Keratinocyte (primary cell): ENCODE results near the gene NLGN1. TPM values are rescaled to one million over a fixed set of nuclear protein-coding genes. Genes with fewer than 3 reads are reported as not detected.

ENCODE experiments used
- DNase-seq: peaks from one replicate; pipeline ENCODE4 v3.0.0-alpha.2; 2011; ENCODE audit warnings: low read depth, missing footprints, low spot score
- FAIRE-seq: peaks from 2 replicates; lab custom pipeline; 2011; peaks lifted over from hg19 to GRCh38; lab: Jason Lieb, UNC
- H2AFZ ChIP-seq: 2 replicates; pipeline ENCODE4 v1.6.0; 2012; ENCODE audit warnings: low read length, control low read depth, inconsistent platforms; ENCODE audit not compliant: control insufficient read depth
- H3K27ac ChIP-seq: 2 replicates; pipeline ENCODE4 v1.5.1; 2011; ENCODE audit warnings: low read length; ENCODE audit not compliant: control insufficient read depth, insufficient read depth
- H3K27me3 ChIP-seq: 3 replicates; pipeline ENCODE4 v1.6.0; 2011; ENCODE audit warnings: low read length; ENCODE audit not compliant: control insufficient read depth, insufficient read depth; ENCODE audit errors: extremely low read depth
- H3K36me3 ChIP-seq, 2 experiments: 2 replicates in 1 of 2; 3 replicates in 1 of 2; pipeline ENCODE4 v1.5.1; 2011; ENCODE audit warnings: low read length in 2 of 2, mild to moderate bottlenecking in 1 of 2; ENCODE audit not compliant: control insufficient read depth in 2 of 2, insufficient read depth in 2 of 2; ENCODE audit errors: extremely low read depth in 1 of 2
- H3K4me1 ChIP-seq: 3 replicates; pipeline ENCODE4 v1.5.1; 2011; ENCODE audit warnings: low read length; ENCODE audit not compliant: control insufficient read depth, insufficient read depth; ENCODE audit errors: extremely low read depth
- H3K4me2 ChIP-seq: 3 replicates; pipeline ENCODE4 v1.6.0; 2011; ENCODE audit warnings: low read depth, low read length; ENCODE audit not compliant: control insufficient read depth, insufficient read depth; ENCODE audit errors: extremely low read depth
- H3K4me3 ChIP-seq, 3 experiments: fragments of 200-600 bp in 1 of 3; sonication (generic) in 1 of 3; 2 replicates in 2 of 3; 3 replicates in 1 of 3; pipeline ENCODE4 v1.5.1; 2011 to 2016; ENCODE audit warnings: low read length in 3 of 3, mild to moderate bottlenecking in 3 of 3, control low read depth in 2 of 3, inconsistent platforms in 1 of 3, low read depth in 1 of 3, mixed read lengths in 1 of 3, mixed run types in 1 of 3, moderate library complexity in 1 of 3; ENCODE audit not compliant: control insufficient read depth in 2 of 3, insufficient read depth in 2 of 3; ENCODE audit errors: extremely low read depth in 1 of 3
- H3K79me2 ChIP-seq: 2 replicates; pipeline ENCODE4 v1.6.0; 2012; ENCODE audit warnings: low read length; ENCODE audit not compliant: control insufficient read depth, insufficient read depth
- H3K9ac ChIP-seq: 3 replicates; pipeline ENCODE4 v1.6.0; 2011; ENCODE audit warnings: low read length; ENCODE audit not compliant: control insufficient read depth, insufficient read depth; ENCODE audit errors: extremely low read depth
- H3K9me1 ChIP-seq: 3 replicates; pipeline ENCODE4 v1.6.0; 2011; ENCODE audit warnings: low read length; ENCODE audit not compliant: control insufficient read depth, insufficient read depth; ENCODE audit errors: extremely low read depth
- H3K9me3 ChIP-seq: 2 replicates; pipeline ENCODE4 v1.5.1; 2012; ENCODE audit warnings: low read depth, low read length; ENCODE audit not compliant: control insufficient read depth
- H4K20me1 ChIP-seq: 3 replicates; pipeline ENCODE4 v1.6.0; 2011; ENCODE audit warnings: low read length; ENCODE audit not compliant: control insufficient read depth, insufficient read depth; ENCODE audit errors: extremely low read depth
- EZH2 ChIP-seq: IDR thresholded peaks from one replicate; pipeline ENCODE4 v1.6.1; 2012; ENCODE audit warnings: inconsistent platforms, mild to moderate bottlenecking, low read length, moderate library complexity
- dilution Hi-C: fragments of 300-500 bp; cut with MboI; formaldehyde crosslinking; loops from one replicate; pipeline ENCODE4 v1.7.0; 2020; ENCODE audit warnings: low sequenced_read_pairs; ENCODE audit not compliant: extremely low pct_ligation_motif_present
- polyA plus RNA-seq, 5 experiments: library from polyadenylated mRNA; depleted of rRNA in 3 of 5; stranded (reverse) in 3 of 5; stranded (forward) in 1 of 5; unstranded in 1 of 5; fragments of >200 nt; gene quantifications; 1 replicate in 1 of 5; 2 replicates in 3 of 5; 3 replicates in 1 of 5; pipeline versions ENCODE4 v1.2.1 to v1.2.3, GENCODE V29; 2011 to 2012; ENCODE audit warnings: missing spikeins in 2 of 5, low read depth in 1 of 5, low replicate concordance in 1 of 5
- TF ChIP-seq, protein P1 (sequence below), 3 experiments: IDR thresholded peaks in 1 of 3; conservative IDR thresholded peaks in 1 of 3; optimal IDR thresholded peaks in 1 of 3; 2 replicates in 2 of 3; 3 replicates in 1 of 3; pipeline versions ENCODE3 to v1.5.1; 2011; ENCODE audit warnings: low read length in 3 of 3, mild to moderate bottlenecking in 3 of 3, moderate library complexity in 2 of 3, control low read depth in 1 of 3, inconsistent platforms in 1 of 3; ENCODE audit not compliant: insufficient read depth in 2 of 3; ENCODE audit errors: extremely low read depth in 1 of 3

The NLGN1 gene
- polyA plus RNA-seq, 1 donor (not counting 4 experiments of a cell fraction or from before 2014, with no cell fraction given): not detected

DNA sequence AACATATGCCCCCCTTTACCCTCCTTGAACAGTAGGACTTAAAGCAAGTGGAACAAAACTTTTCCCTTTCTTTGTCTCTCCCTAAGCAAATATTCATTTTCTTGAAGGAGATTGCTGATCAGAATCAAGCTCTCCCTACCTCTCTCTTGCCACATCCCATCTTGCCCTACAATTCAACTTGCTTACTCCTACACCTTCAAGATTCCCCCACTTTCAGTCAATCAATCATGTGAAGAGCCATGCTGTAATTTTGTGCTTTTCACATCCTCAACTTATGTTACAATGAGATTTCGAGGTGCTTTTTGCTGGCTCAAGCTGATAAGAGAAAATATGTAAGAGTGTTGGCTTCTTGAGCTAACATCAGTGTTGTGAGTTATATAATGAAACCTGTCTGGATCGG is 662.9 kb downstream of the NLGN1 start:
- Histone ChIP-seq H3K27me3 (no peaks in the 10 kb centered on the region), H3K36me3 (no peaks in the 10 kb centered on the region), H3K9me1 (no peaks in the 10 kb centered on the region), H3K79me2 (no peaks in the 10 kb centered on the region), H3K9me3 (no peaks in the 10 kb centered on the region), H4K20me1 (no peaks in the 10 kb centered on the region), H3K27ac (no peak overlapping the region), H3K4me3 (no peak overlapping the region), H3K4me2 (no peak overlapping the region), H3K9ac (no peak overlapping the region), H2AFZ (no peak overlapping the region), H3K4me1 (no peaks in the 10 kb centered on the region)
- DNase-seq (no peak), FAIRE-seq (no peak)
- TF ChIP-seq EZH2: no peak
- TF ChIP-seq, protein P1, sequence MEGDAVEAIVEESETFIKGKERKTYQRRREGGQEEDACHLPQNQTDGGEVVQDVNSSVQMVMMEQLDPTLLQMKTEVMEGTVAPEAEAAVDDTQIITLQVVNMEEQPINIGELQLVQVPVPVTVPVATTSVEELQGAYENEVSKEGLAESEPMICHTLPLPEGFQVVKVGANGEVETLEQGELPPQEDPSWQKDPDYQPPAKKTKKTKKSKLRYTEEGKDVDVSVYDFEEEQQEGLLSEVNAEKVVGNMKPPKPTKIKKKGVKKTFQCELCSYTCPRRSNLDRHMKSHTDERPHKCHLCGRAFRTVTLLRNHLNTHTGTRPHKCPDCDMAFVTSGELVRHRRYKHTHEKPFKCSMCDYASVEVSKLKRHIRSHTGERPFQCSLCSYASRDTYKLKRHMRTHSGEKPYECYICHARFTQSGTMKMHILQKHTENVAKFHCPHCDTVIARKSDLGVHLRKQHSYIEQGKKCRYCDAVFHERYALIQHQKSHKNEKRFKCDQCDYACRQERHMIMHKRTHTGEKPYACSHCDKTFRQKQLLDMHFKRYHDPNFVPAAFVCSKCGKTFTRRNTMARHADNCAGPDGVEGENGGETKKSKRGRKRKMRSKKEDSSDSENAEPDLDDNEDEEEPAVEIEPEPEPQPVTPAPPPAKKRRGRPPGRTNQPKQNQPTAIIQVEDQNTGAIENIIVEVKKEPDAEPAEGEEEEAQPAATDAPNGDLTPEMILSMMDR (optimal IDR thresholded peaks at IDR 0.05 in 1 of 3, IDR thresholded peaks at IDR 0.05 in 1 of 3, conservative IDR thresholded peaks at IDR 0.05 in 1 of 3; ENCODE audit: extremely low read depth in 1 of 3, insufficient read depth in 2 of 3, low read length in 3 of 3): no peak
- dilution Hi-C loops: no loop called here

DNA sequence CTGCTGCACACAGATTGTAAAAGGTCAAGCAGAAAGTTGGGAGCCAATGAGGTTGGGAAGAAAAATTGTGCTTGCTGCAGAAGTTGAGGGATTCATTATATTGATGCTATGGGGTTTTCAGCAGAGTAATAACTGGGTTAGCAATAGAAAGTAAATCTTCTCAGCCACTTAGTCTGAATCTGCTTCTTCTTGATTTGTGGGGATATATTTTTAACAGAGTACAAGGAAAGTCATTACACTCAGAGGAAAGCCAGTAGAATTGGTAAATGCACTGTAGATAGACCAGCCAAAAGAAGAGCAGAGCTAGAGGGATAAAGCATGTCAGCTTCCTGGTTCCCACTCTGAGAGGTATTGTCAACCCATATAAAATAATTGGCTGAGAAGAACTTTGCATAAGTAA is 663.6 kb downstream of the NLGN1 start:
- H3K4me1 ChIP-seq: no peaks in the 10 kb centered on the region
- no peaks in the 10 kb centered on the region for H3K27me3 ChIP-seq
- no peak for FAIRE-seq
- no peaks in the 10 kb centered on the region for H3K79me2 ChIP-seq
- H3K9me1 ChIP-seq: no peaks in the 10 kb centered on the region
- dilution Hi-C loops: no loop called here
- H3K27ac ChIP-seq: no peak overlapping the region
- H3K9me3 ChIP-seq: no peaks in the 10 kb centered on the region
- H3K4me2 ChIP-seq: no peak overlapping the region
- H2AFZ ChIP-seq: no peak overlapping the region
- no peak overlapping the region for H3K9ac ChIP-seq
- TF ChIP-seq EZH2: no peak
- TF ChIP-seq, protein P1 (optimal IDR thresholded peaks at IDR 0.05 in 1 of 3, IDR thresholded peaks at IDR 0.05 in 1 of 3, conservative IDR thresholded peaks at IDR 0.05 in 1 of 3; ENCODE audit: extremely low read depth in 1 of 3, insufficient read depth in 2 of 3, low read length in 3 of 3): no peak
- H4K20me1 ChIP-seq: no peaks in the 10 kb centered on the region
- DNase-seq: no peak
- no peak overlapping the region for H3K4me3 ChIP-seq
- H3K36me3 ChIP-seq: no peaks in the 10 kb centered on the region
